ENCODE data around the gene TUBB2A.

TUBB2A gene

GRCh38 chr6:3133515-3133914 is 23.8 kb downstream of the TUBB2A start:
- Mint-ChIP-seq H3K27ac (no peak overlapping the region), H3K4me3 (no peak overlapping the region), H3K36me3 (peaks cover 2% of the 10 kb centered on the region), H3K9me3 (no peaks in the 10 kb centered on the region), H3K27me3 (no peaks in the 10 kb centered on the region), H3K4me1 (no peaks in the 10 kb centered on the region)
- CTCF ChIA-PET, result no interaction called here
- no peak for DNase-seq

GRCh38 chr6:3131695-3132094 is 25.6 kb downstream of the TUBB2A start:
- no peaks in the 10 kb centered on the region for H3K9me3 Mint-ChIP-seq
- CTCF ChIA-PET, result no interaction called here

GRCh38 chr6:3128356-3129108 is 28.8 kb downstream of the TUBB2A start:
- CTCF ChIA-PET, result interaction anchor here (4.2 kb wide), 1 partner anchor 123 kb away, joined by 24 read pairs; no protein-coding TSS in a partner anchor
- DNase-seq, result no peak
- H3K4me3 Mint-ChIP-seq, result no peak overlapping the region
- H3K4me1 Mint-ChIP-seq, result peaks cover 4% of the 10 kb centered on the region
- H3K27ac Mint-ChIP-seq, result no peak overlapping the region
- H3K36me3 Mint-ChIP-seq, result no peaks in the 10 kb centered on the region
- H3K27me3 Mint-ChIP-seq, result no peaks in the 10 kb centered on the region
- no peaks in the 10 kb centered on the region for H3K9me3 Mint-ChIP-seq

More at GRCh38 chr6:3131695-3132094, 25.6 kb downstream of the TUBB2A start:
- no peak overlapping the region for H3K4me3 Mint-ChIP-seq
- H3K27ac Mint-ChIP-seq, result no peak overlapping the region
- DNase-seq, result no peak
- H3K36me3 Mint-ChIP-seq, result no peaks in the 10 kb centered on the region
- H3K4me1 Mint-ChIP-seq, result no peaks in the 10 kb centered on the region
- no peaks in the 10 kb centered on the region for H3K27me3 Mint-ChIP-seq

DNA sequence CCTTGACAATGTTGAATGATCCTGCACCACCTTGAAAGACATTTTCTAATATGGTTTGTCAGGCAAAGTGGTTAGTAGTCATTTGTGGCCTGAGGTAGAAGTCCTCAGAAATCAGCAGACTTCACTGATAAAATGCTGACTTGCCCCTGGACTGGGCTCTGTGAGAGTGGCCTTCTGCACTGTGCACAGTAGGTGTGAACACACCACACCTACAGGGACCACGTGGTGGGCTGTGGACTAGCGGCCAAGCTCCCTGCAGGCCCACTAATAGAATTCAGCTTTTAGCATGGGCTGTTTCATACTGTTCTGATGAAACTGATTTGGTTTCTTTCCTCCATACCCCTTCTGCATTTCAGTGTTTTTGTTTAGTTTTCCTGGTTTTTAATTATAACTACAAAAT is 31.5 kb downstream of the TUBB2A start:
- no peak for DNase-seq
- Mint-ChIP-seq H3K27ac (no peak overlapping the region), H3K27me3 (no peaks in the 10 kb centered on the region), H3K9me3 (no peaks in the 10 kb centered on the region), H3K36me3 (no peaks in the 10 kb centered on the region), H3K4me1 (peaks cover 4% of the 10 kb centered on the region), H3K4me3 (no peak overlapping the region)
- CTCF ChIA-PET, result interaction anchor here (0.7 to 2.4 kb wide), 5 partner anchors 97 to 133 kb away, joined by 3 to 14 read pairs (median 3); no protein-coding TSS in a partner anchor

DNA sequence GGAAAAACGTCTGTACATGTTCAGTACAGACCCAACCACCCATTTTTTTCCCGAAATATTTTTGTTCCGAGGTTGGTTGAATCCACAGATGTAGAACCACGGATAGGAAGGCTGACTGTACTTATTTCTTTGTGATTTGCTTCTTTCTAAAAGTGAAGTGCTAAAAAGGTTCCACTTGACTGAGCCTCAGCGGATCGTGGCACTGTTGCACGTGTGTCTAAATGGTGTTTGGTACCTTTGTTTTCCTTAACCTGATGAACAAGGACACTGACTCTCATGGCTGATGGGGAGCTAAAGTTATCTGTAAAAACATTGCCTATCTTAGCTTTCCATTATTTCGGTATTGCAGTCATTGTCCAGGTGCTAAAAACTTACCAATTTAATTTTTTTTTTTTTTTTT is 32.7 kb downstream of the TUBB2A start:
- CTCF ChIA-PET, result interaction anchor here (0.8 to 2.4 kb wide), 3 partner anchors 127 to 608 kb away, joined by 3 to 14 read pairs (median 3); no protein-coding TSS in a partner anchor
- H3K27ac Mint-ChIP-seq, result no peak overlapping the region
- DNase-seq, result no peak
- H3K36me3 Mint-ChIP-seq, result no peaks in the 10 kb centered on the region
- H3K4me1 Mint-ChIP-seq, result peaks cover 8% of the 10 kb centered on the region
- no peak overlapping the region for H3K4me3 Mint-ChIP-seq
- H3K27me3 Mint-ChIP-seq, result peaks cover 4% of the 10 kb centered on the region
- no peaks in the 10 kb centered on the region for H3K9me3 Mint-ChIP-seq

- H3K4me3 Mint-ChIP-seq, result no peak overlapping the region
- H3K4me1 Mint-ChIP-seq, result peaks cover 19% of the 10 kb centered on the region
- H3K36me3 Mint-ChIP-seq, result no peaks in the 10 kb centered on the region
- no peak overlapping the region for H3K27ac Mint-ChIP-seq
- DNase-seq, result no peak
- H3K27me3 Mint-ChIP-seq, result peaks cover 4% of the 10 kb centered on the region
- CTCF ChIA-PET, result interaction anchor here (0.5 to 1.6 kb wide), 3 partner anchors 13 to 129 kb away, joined by 3 to 5 read pairs (median 4); no protein-coding TSS in a partner anchor
- no peaks in the 10 kb centered on the region for H3K9me3 Mint-ChIP-seq
Observed at GRCh38 chr6:3122823-3123182, 34.5 kb downstream of the TUBB2A start.

- H3K4me3 Mint-ChIP-seq, result no peak overlapping the region
- peaks cover 4% of the 10 kb centered on the region for H3K27me3 Mint-ChIP-seq
- H3K27ac Mint-ChIP-seq, result no peak overlapping the region
- H3K36me3 Mint-ChIP-seq, result no peaks in the 10 kb centered on the region
- CTCF ChIA-PET, result interaction anchor here (2.1 kb wide), 1 partner anchor 123 kb away, joined by 4 read pairs; no protein-coding TSS in a partner anchor
- DNase-seq, result no peak
- no peaks in the 10 kb centered on the region for H3K9me3 Mint-ChIP-seq
- H3K4me1 Mint-ChIP-seq, result peaks cover 21% of the 10 kb centered on the region
Observed at GRCh38 chr6:3120765-3121089, 36.6 kb downstream of the TUBB2A start.

DNA sequence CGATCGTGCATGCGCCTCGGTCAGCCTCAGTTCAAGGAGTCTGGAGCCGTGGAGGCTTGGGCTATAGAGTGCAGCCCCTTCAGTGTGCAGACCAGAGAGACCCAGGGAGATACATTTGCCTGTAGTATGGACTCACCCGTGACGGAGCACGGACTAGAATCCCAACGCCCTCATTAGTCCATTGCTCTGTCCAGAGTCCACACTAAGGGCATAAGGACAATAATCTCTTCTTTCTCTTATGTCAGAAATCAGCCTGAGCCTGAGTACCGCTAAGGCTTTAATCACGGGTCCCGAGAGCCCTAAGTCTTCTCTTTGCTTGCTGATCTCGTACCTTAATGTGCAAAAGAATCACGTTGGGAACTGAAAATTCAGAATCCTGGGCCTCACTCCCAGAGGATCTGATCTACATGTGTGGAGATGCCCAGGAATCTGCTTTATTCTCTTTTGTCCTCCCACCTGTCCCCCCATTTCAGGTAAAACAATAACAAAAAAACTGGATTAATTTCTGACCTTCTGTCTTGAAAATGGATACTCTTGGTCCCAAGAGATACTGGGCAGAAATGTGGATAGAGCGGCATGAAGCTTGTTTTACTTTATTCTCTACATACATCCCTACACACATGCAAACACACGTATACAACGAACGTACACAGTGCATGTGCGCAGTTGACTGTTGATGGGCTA is 38.2 kb downstream of the TUBB2A start:
- no peaks in the 10 kb centered on the region for H3K9me3 Mint-ChIP-seq

GRCh38 chr6:3118353-3119039 is 38.8 kb downstream of the TUBB2A start, which contains the start of gene BPHL:
Gene BPHL (plus strand): TSS chr6:3118711. CDS start chr6:3118741, 30 bp downstream.
- peaks cover 24% of the 10 kb centered on the region for H3K4me1 Mint-ChIP-seq
- H3K36me3 Mint-ChIP-seq, result peaks cover 11% of the 10 kb centered on the region
- DNase-seq, result peak; percentile 99
- peaks cover 4% of the 10 kb centered on the region for H3K27me3 Mint-ChIP-seq
- H3K27ac Mint-ChIP-seq, result peak within 1 kb of the TSS; percentile 88
- H3K4me3 Mint-ChIP-seq, result peak within 1 kb of the TSS; percentile 80
- no peaks in the 10 kb centered on the region for H3K9me3 Mint-ChIP-seq
- CTCF ChIA-PET, result no interaction called here

More for the DNA sequence above, 38.2 kb downstream of the TUBB2A start:
- DNase-seq, result no peak
- Mint-ChIP-seq H3K4me3 (peak overlapping the region; percentile 80), H3K27ac (no peak overlapping the region), H3K36me3 (peaks cover 9% of the 10 kb centered on the region), H3K4me1 (peaks cover 21% of the 10 kb centered on the region), H3K27me3 (peaks cover 4% of the 10 kb centered on the region)
- CTCF ChIA-PET, result interaction anchor here (0.6 to 2.1 kb wide), 3 partner anchors 117 to 354 kb away, joined by 3 to 4 read pairs (median 4); partner anchors contain the start of gene WRNIP1

GRCh38 chr6:3117912-3118352 is 39.4 kb downstream of the TUBB2A start:
- H3K27me3 Mint-ChIP-seq, result peaks cover 4% of the 10 kb centered on the region
- H3K27ac Mint-ChIP-seq, result peak overlapping the region; percentile 88
- H3K36me3 Mint-ChIP-seq, result peaks cover 15% of the 10 kb centered on the region
- DNase-seq, result no peak
- CTCF ChIA-PET, result no interaction called here
- H3K9me3 Mint-ChIP-seq, result no peaks in the 10 kb centered on the region
- H3K4me3 Mint-ChIP-seq, result peak overlapping the region; percentile 80
- H3K4me1 Mint-ChIP-seq, result peaks cover 25% of the 10 kb centered on the region

DNA sequence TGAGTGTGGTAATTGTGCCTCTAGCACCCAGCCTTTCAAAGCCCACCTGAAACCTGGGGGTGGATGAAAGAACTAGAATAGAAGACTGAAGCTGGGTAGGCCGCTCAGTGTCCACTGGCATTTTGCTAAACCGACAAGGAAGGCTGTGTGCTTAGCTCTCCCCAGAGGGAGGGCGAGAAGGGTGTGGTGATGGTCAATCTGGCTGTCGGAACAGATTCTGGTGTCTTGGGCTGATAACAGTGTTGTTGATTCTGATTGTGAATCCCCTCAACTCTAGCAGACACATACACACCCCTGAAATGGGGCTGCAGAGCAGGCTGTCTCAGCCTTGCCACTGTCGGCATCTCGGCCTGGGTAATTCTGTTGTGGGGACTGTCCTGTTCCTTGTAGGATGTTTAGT is 43.0 kb downstream of the TUBB2A start:
- Mint-ChIP-seq H3K9me3 (no peaks in the 10 kb centered on the region), H3K27ac (no peak overlapping the region), H3K27me3 (no peaks in the 10 kb centered on the region), H3K4me3 (no peak overlapping the region), H3K4me1 (peaks cover 18% of the 10 kb centered on the region), H3K36me3 (peaks cover 39% of the 10 kb centered on the region)
- DNase-seq, result no peak
- CTCF ChIA-PET, result no interaction called here

DNA sequence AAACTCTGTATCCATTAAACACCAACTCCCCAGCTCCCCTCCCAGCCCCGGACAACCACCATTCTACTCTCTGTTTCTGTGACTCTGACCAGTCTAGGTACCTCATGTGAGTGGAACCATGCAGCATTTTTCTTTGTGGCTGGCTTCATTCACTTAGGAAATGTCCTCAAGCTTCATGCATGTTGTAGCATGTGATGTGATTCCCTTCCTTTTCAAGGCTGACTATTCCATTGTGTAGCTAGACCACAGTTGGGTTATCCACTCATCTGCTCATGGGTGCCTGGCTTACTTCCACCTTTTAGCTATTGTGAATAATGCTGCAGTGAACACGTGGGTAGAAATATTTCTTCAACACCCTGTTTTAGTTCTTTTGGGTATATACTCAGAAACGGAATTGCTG is 47.6 kb downstream of the TUBB2A start:
- CTCF ChIA-PET, result interaction anchor here (0.6 kb wide), 1 partner anchor 13 kb away, joined by 3 read pairs; no protein-coding TSS in a partner anchor
- no peak overlapping the region for H3K27ac Mint-ChIP-seq
- peaks cover 60% of the 10 kb centered on the region for H3K36me3 Mint-ChIP-seq
- H3K27me3 Mint-ChIP-seq, result no peaks in the 10 kb centered on the region
- no peak for DNase-seq
- H3K9me3 Mint-ChIP-seq, result no peaks in the 10 kb centered on the region
- H3K4me1 Mint-ChIP-seq, result peaks cover 4% of the 10 kb centered on the region
- H3K4me3 Mint-ChIP-seq, result no peak overlapping the region

DNA sequence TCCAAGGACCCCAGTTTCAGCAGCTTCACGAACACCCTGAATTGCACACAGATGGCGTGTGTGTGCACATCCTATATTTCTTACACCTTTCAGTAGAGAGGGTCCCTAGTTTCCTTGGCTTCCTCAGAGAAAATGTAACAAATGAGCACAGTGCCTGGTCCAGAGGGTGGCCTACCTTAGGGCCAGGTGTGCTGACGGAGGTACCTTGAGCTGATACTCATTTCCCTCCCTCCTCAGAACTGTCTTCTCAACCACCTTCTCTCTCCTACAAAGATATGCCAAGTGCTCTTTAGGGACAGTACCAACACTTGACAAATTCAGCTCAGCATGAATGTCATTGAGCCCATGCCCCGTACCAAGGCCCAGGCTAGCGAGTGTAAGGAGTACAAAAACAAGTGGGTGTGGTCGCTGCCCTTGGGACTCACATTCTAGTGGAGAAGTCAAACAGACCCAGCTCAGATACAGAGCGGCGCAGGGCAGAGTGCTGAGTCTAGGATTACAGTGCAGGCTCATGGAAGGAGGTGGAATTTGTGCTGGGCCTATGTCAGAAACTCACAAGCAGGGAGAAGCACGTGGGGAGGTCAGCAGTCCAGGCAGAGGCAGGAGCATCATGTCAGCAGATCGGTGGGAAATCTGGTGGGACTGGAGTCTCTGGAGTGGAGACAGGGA is 48.5 kb downstream of the TUBB2A start:
- peaks cover 4% of the 10 kb centered on the region for H3K4me1 Mint-ChIP-seq
- H3K27ac Mint-ChIP-seq, result no peak overlapping the region
- H3K27me3 Mint-ChIP-seq, result no peaks in the 10 kb centered on the region
- H3K4me3 Mint-ChIP-seq, result no peak overlapping the region
- no peak for DNase-seq
- CTCF ChIA-PET, result interaction anchor here (1.0 kb wide), 1 partner anchor 111 kb away, joined by 4 read pairs; no protein-coding TSS in a partner anchor
- no peaks in the 10 kb centered on the region for H3K9me3 Mint-ChIP-seq
- peaks cover 61% of the 10 kb centered on the region for H3K36me3 Mint-ChIP-seq
